HG03571 (cell line): ENCODE data around the gene SPDYE2.
"Not testable (repeated sequence)": the region's sequence is repeated elsewhere in the genome, so short reads cannot be mapped to it uniquely, and the experiment has no call there.

Experiments
- ATAC-seq: cut with Tn5 transposase; IDR thresholded peaks from one replicate; pipeline ENCODE4 v1.9.1; 2021; ENCODE audit not compliant: unreplicated experiment

Gene SPDYE2

GRCh38 chr7:102550808-102551422, at the start of gene SPDYE2:
Gene SPDYE2, plus strand, starts transcription at chr7:102551226. Its CDS starts 2,030 bp downstream, at chr7:102553256.
- not testable (repeated sequence) for ATAC-seq

GRCh38 chr7:102503141-102503540, 47.9 kb upstream of the SPDYE2 start:
- ATAC-seq, result not testable (repeated sequence)

GRCh38 chr7:102505298-102506185, 45.5 kb upstream of the SPDYE2 start:
- ATAC-seq, result not testable (repeated sequence)

GRCh38 chr7:102507410-102508088, 43.5 kb upstream of the SPDYE2 start:
- ATAC-seq, result not testable (repeated sequence)

- not testable (repeated sequence) for ATAC-seq
Observed at GRCh38 chr7:102510575-102510974, 40.5 kb upstream of the SPDYE2 start.

- ATAC-seq, result not testable (repeated sequence)
Observed at GRCh38 chr7:102511860-102512522, 39.0 kb upstream of the SPDYE2 start.

GRCh38 chr7:102512642-102513221, 38.3 kb upstream of the SPDYE2 start:
- not testable (repeated sequence) for ATAC-seq

- peak; percentile 54 for ATAC-seq
Observed at GRCh38 chr7:102514881-102515721, 35.9 kb upstream of the SPDYE2 start.

GRCh38 chr7:102515889-102516288, 35.1 kb upstream of the SPDYE2 start:
- ATAC-seq, result not testable (repeated sequence)

GRCh38 chr7:102516951-102517350, 34.1 kb upstream of the SPDYE2 start:
- ATAC-seq, result not testable (repeated sequence)

- peak; percentile 78 for ATAC-seq
Observed at GRCh38 chr7:102517550-102518147, 33.4 kb upstream of the SPDYE2 start, which contains the start of gene RASA4B. Gene RASA4B, minus strand, starts transcription at chr7:102517777. Its CDS starts 67 bp downstream, at chr7:102517710.

GRCh38 chr7:102520797-102521196, 30.2 kb upstream of the SPDYE2 start:
- ATAC-seq, result not testable (repeated sequence)

- ATAC-seq, result not testable (repeated sequence)
Observed at GRCh38 chr7:102524803-102525202, 26.2 kb upstream of the SPDYE2 start.

GRCh38 chr7:102527182-102527581, 23.8 kb upstream of the SPDYE2 start:
- not testable (repeated sequence) for ATAC-seq

GRCh38 chr7:102527822-102528793, 22.9 kb upstream of the SPDYE2 start:
- ATAC-seq, result not testable (repeated sequence)

- not testable (repeated sequence) for ATAC-seq
Observed at GRCh38 chr7:102531583-102531982, 19.4 kb upstream of the SPDYE2 start.

- ATAC-seq, result not testable (repeated sequence)
Observed at GRCh38 chr7:102532127-102532526, 18.9 kb upstream of the SPDYE2 start.
